Neural cell (in vitro differentiated cells): ENCODE results near the gene MINK1. TPM values are rescaled to one million over a fixed set of nuclear protein-coding genes. Genes with fewer than 3 reads are reported as not detected.
A peak's percentile ranks its signal among the peaks of the same experiment; 100 is the strongest.

ENCODE experiments used
- H2AFZ ChIP-seq: fragments of 200-600, 300-800 bp; sonication (generic), shearing (Covaris generic); 2 replicates; pipeline ENCODE4 v1.6.0; 2014; ENCODE audit warnings: low read depth, mild to moderate bottlenecking, antibody characterized with exemption, low read length, moderate library complexity
- H3F3A ChIP-seq: fragments of 200-600 bp; shearing (Covaris generic); 2 replicates; pipeline ENCODE4 v1.6.1; 2016; ENCODE audit warnings: mild to moderate bottlenecking, moderate library complexity, mixed read lengths, antibody characterized with exemption, low read length; ENCODE audit not compliant: insufficient read depth, poor library complexity, severe bottlenecking
- H3K27ac ChIP-seq: fragments of 200-600, 300-800 bp; sonication (generic), shearing (Covaris generic); 2 replicates; pipeline ENCODE4 v1.5.1; 2014; ENCODE audit warnings: mild to moderate bottlenecking, low read length, moderate library complexity
- H3K27me3 ChIP-seq: fragments of 300-800, 200-600 bp; sonication (generic), shearing (Covaris generic); 2 replicates; pipeline ENCODE4 v1.6.0; 2014; ENCODE audit warnings: mild to moderate bottlenecking, low read depth, low read length, moderate library complexity; ENCODE audit not compliant: insufficient read depth
- H3K36me3 ChIP-seq: fragments of 300-800, 200-600 bp; sonication (generic), shearing (Covaris generic); 2 replicates; pipeline ENCODE4 v1.5.1; 2014; ENCODE audit warnings: mild to moderate bottlenecking, antibody characterized with exemption, low read length, moderate library complexity; ENCODE audit not compliant: insufficient read depth
- H3K4me2 ChIP-seq: fragments of 300-800, 200-600 bp; sonication (generic), shearing (Covaris generic); 2 replicates; pipeline ENCODE4 v1.6.0; 2014; ENCODE audit warnings: mild to moderate bottlenecking, low read length
- H3K4me3 ChIP-seq: fragments of 300-800, 200-600 bp; sonication (generic), shearing (Covaris generic); 2 replicates; pipeline ENCODE4 v1.5.1; 2014; ENCODE audit warnings: mild to moderate bottlenecking, low read length, moderate library complexity
- H3K79me2 ChIP-seq: fragments of 200-600 bp; shearing (Covaris generic); replicated peaks from 2 replicates; pipeline ENCODE4 v1.6.0; 2014; ENCODE audit warnings: mild to moderate bottlenecking, low read length, moderate library complexity; ENCODE audit not compliant: insufficient read depth
- H3K9ac ChIP-seq: fragments of 300-800, 200-600 bp; sonication (generic), shearing (Covaris generic); 2 replicates; pipeline ENCODE4 v1.6.1; 2016; ENCODE audit warnings: mild to moderate bottlenecking, low read length, mixed read lengths
- H3K9me2 ChIP-seq: fragments of 200-600 bp; shearing (Covaris generic); 2 replicates; pipeline ENCODE4 v1.6.1; 2016; ENCODE audit warnings: mild to moderate bottlenecking, low read length, mixed read lengths; ENCODE audit not compliant: insufficient read depth
- H3K9me3 ChIP-seq: fragments of 200-600, 300-800 bp; sonication (generic), shearing (Covaris generic); 2 replicates; pipeline ENCODE4 v1.6.1; 2016; ENCODE audit warnings: mild to moderate bottlenecking, mixed run types, low read length, moderate library complexity, mixed read lengths
- H4K20me1 ChIP-seq: fragments of 200-600 bp; shearing (Covaris generic); 2 replicates; pipeline ENCODE4 v1.6.1; 2016; ENCODE audit warnings: mild to moderate bottlenecking, mixed run types; ENCODE audit not compliant: insufficient read depth
- EP300 ChIP-seq: fragments of 450-650 bp; conservative IDR thresholded peaks from 2 replicates; pipeline ENCODE4 v1.6.1; 2014; ENCODE audit warnings: antibody characterized with exemption, mild to moderate bottlenecking, moderate library complexity; ENCODE audit not compliant: poor library complexity, severe bottlenecking
- EZH2 ChIP-seq: fragments of 200-600, 300-800 bp; shearing (Covaris generic), sonication (generic); IDR thresholded peaks from 2 replicates; pipeline ENCODE4 v1.6.1; 2014; ENCODE audit warnings: antibody characterized with exemption, low read length, borderline replicate concordance, mild to moderate bottlenecking; ENCODE audit not compliant: insufficient read depth, poor library complexity, severe bottlenecking
- MXI1 ChIP-seq: fragments of 450-650 bp; conservative IDR thresholded peaks from 2 replicates; pipeline ENCODE4 v1.6.1; 2014; ENCODE audit warnings: antibody characterized with exemption, mild to moderate bottlenecking; ENCODE audit not compliant: poor library complexity, severe bottlenecking
- POLR2AphosphoS5 ChIP-seq: IDR thresholded peaks from 2 replicates; pipeline ENCODE4 v1.6.1; 2012
- RAD21 ChIP-seq: fragments of 450-650 bp; conservative IDR thresholded peaks from 2 replicates; pipeline ENCODE4 v1.6.1; 2014; ENCODE audit warnings: antibody characterized with exemption, mild to moderate bottlenecking, moderate library complexity
- SMC3 ChIP-seq: fragments of 450-650 bp; conservative IDR thresholded peaks from 2 replicates; pipeline ENCODE4 v1.6.1; 2014; ENCODE audit warnings: antibody characterized with exemption, mild to moderate bottlenecking, moderate library complexity; ENCODE audit not compliant: poor library complexity
- TAF1 ChIP-seq: IDR thresholded peaks from 2 replicates; pipeline ENCODE4 v1.6.1; 2012; ENCODE audit warnings: low read depth
- polyA plus RNA-seq: library from polyadenylated mRNA; depleted of rRNA; stranded (reverse); fragments of >200 nt; gene quantifications from 2 replicates; pipeline ENCODE4 v1.2.3, GENCODE V29; 2014
- TF ChIP-seq, protein P1 (sequence below): IDR thresholded peaks from 2 replicates; pipeline ENCODE4 v1.6.1; 2012; ENCODE audit warnings: borderline replicate concordance
- TF ChIP-seq, protein P2 (sequence below): fragments of 450-650 bp; IDR thresholded peaks from 2 replicates; pipeline ENCODE4 v1.5.1; 2014; ENCODE audit warnings: antibody characterized with exemption, mild to moderate bottlenecking, moderate library complexity; ENCODE audit not compliant: poor library complexity, severe bottlenecking

The MINK1 gene
- polyA plus RNA-seq, 1 donor from 2014 or later = 38.1 TPM

GRCh38 chr17:4795168-4795567 is 38.0 kb upstream of the MINK1 start:
- Histone ChIP-seq H3K4me2 (no peak overlapping the region), H3K4me3 (no peak overlapping the region), H3F3A (peaks cover 9% of the 10 kb centered on the region), H3K9me3 (no peaks in the 10 kb centered on the region), H3K79me2 (peaks cover 14% of the 10 kb centered on the region), H3K9me2 (no peaks in the 10 kb centered on the region), H3K27ac (peak overlapping the region; percentile 84), H3K36me3 (no peaks in the 10 kb centered on the region), H3K9ac (no peak overlapping the region), H4K20me1 (no peaks in the 10 kb centered on the region), H3K27me3 (no peaks in the 10 kb centered on the region), H2AFZ (no peak overlapping the region)
- no peak for TF ChIP-seq EP300
- no peak for TF ChIP-seq RAD21
- TF ChIP-seq TAF1 = no peak
- no peak for TF ChIP-seq SMC3
- TF ChIP-seq, protein P1, sequence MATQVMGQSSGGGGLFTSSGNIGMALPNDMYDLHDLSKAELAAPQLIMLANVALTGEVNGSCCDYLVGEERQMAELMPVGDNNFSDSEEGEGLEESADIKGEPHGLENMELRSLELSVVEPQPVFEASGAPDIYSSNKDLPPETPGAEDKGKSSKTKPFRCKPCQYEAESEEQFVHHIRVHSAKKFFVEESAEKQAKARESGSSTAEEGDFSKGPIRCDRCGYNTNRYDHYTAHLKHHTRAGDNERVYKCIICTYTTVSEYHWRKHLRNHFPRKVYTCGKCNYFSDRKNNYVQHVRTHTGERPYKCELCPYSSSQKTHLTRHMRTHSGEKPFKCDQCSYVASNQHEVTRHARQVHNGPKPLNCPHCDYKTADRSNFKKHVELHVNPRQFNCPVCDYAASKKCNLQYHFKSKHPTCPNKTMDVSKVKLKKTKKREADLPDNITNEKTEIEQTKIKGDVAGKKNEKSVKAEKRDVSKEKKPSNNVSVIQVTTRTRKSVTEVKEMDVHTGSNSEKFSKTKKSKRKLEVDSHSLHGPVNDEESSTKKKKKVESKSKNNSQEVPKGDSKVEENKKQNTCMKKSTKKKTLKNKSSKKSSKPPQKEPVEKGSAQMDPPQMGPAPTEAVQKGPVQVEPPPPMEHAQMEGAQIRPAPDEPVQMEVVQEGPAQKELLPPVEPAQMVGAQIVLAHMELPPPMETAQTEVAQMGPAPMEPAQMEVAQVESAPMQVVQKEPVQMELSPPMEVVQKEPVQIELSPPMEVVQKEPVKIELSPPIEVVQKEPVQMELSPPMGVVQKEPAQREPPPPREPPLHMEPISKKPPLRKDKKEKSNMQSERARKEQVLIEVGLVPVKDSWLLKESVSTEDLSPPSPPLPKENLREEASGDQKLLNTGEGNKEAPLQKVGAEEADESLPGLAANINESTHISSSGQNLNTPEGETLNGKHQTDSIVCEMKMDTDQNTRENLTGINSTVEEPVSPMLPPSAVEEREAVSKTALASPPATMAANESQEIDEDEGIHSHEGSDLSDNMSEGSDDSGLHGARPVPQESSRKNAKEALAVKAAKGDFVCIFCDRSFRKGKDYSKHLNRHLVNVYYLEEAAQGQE = no peak
- TF ChIP-seq, protein P2, sequence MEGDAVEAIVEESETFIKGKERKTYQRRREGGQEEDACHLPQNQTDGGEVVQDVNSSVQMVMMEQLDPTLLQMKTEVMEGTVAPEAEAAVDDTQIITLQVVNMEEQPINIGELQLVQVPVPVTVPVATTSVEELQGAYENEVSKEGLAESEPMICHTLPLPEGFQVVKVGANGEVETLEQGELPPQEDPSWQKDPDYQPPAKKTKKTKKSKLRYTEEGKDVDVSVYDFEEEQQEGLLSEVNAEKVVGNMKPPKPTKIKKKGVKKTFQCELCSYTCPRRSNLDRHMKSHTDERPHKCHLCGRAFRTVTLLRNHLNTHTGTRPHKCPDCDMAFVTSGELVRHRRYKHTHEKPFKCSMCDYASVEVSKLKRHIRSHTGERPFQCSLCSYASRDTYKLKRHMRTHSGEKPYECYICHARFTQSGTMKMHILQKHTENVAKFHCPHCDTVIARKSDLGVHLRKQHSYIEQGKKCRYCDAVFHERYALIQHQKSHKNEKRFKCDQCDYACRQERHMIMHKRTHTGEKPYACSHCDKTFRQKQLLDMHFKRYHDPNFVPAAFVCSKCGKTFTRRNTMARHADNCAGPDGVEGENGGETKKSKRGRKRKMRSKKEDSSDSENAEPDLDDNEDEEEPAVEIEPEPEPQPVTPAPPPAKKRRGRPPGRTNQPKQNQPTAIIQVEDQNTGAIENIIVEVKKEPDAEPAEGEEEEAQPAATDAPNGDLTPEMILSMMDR = no peak
- TF ChIP-seq EZH2 = no peak
- TF ChIP-seq POLR2AphosphoS5 = no peak
- TF ChIP-seq MXI1 = no peak

DNA sequence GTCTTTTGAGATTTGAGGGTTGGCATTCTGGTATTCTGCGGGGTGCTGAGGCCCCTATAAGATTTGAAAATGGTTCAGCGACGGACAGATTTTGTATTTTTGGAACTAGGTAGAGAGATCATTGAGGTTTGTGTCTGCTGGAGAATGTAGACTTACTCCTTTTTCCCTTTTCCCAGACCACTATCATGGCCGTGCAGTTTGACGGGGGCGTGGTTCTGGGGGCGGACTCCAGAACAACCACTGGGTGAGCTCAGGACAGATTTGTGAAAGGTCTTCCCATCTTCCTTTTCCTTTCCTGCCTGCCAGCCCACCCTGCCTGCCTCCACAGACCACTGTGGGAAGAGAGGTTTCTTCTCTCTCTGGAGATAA is 36.6 kb upstream of the MINK1 start:
- no peaks in the 10 kb centered on the region for H3K36me3 ChIP-seq
- TF ChIP-seq EZH2 (no peak), SMC3 (no peak), POLR2AphosphoS5 (no peak), MXI1 (no peak), RAD21 (no peak), TAF1 (no peak), EP300 (no peak)
- TF ChIP-seq, protein P1 = no peak
- TF ChIP-seq, protein P2 = no peak
- no peaks in the 10 kb centered on the region for H4K20me1 ChIP-seq
- H3K9me3 ChIP-seq = no peaks in the 10 kb centered on the region
- H3K27ac ChIP-seq = peak overlapping the region; percentile 84
- peaks cover 14% of the 10 kb centered on the region for H3K79me2 ChIP-seq
- no peaks in the 10 kb centered on the region for H3K9me2 ChIP-seq
- H3K27me3 ChIP-seq = no peaks in the 10 kb centered on the region
- H3K4me3 ChIP-seq = peak overlapping the region; percentile 74
- H3F3A ChIP-seq = no peaks in the 10 kb centered on the region
- H3K4me2 ChIP-seq = peak overlapping the region; percentile 71
- peak overlapping the region; percentile 84 for H3K9ac ChIP-seq
- H2AFZ ChIP-seq = peak overlapping the region; percentile 81
